ENCODE measurements around the gene UBASH3B.

UBASH3B gene

DNA sequence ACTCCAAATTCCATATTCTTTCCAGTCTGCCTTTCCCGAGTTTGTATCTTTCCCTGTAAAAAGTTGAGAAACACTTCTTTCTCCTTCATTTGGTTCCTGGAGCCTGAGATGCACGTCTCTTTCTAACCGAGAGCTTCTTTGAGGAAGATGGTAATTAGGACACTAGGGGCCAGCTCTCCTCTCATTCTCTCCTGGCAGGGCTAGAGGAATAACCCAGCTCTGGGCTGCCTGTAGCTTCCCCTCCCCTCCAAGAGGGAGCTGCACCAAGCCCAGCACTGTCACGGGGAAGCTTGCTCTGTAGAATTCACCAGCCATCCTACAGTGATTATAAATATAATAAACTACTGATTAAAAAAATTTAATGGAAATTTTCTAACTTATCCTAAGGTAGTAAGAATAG, 26.9 kb downstream of the UBASH3B start:
- Histone ChIP-seq H3K27me3 (replicated peaks; ENCODE audit: insufficient read depth, low read length) (no peaks in the 10 kb centered on the region), H3K79me2 (ENCODE audit: low read length) (no peaks in the 10 kb centered on the region), H3F3A (ENCODE audit: insufficient read depth, low read length) (no peaks in the 10 kb centered on the region), H2AFZ (ENCODE audit: low read length) (no peak overlapping the region), H3K4me1 (ENCODE audit: low read length) (no peaks in the 10 kb centered on the region), H3K4me3 (ENCODE audit: low read length) (no peak overlapping the region), H3K9me3 (replicated peaks; ENCODE audit: insufficient read depth, low read length) (no peaks in the 10 kb centered on the region), H3K36me3 (replicated peaks; ENCODE audit: insufficient read depth, low read length) (no peaks in the 10 kb centered on the region), H3K9ac (ENCODE audit: low read length) (no peak overlapping the region), H3K9me2 (replicated peaks; ENCODE audit: insufficient read depth, low read length) (no peaks in the 10 kb centered on the region), H3K4me2 (ENCODE audit: low read depth, low read length) (no peak overlapping the region), H4K20me1 (ENCODE audit: insufficient read depth, low read length) (no peaks in the 10 kb centered on the region), H3K27ac (ENCODE audit: low read length) (no peak overlapping the region)
- TF ChIP-seq CTCF (IDR thresholded peaks at IDR 0.05; ENCODE audit: low read length) (no peak), EZH2phosphoT487 (IDR thresholded peaks at IDR 0.05; ENCODE audit: low read length) (no peak)
- no peak for DNase-seq

GRCh38 chr11:122685041-122685440, 29.5 kb downstream of the UBASH3B start:
- Histone ChIP-seq H2AFZ (ENCODE audit: low read length) (no peak overlapping the region), H3K79me2 (ENCODE audit: low read length) (no peaks in the 10 kb centered on the region), H3K4me2 (ENCODE audit: low read depth, low read length) (no peak overlapping the region), H3K4me3 (ENCODE audit: low read length) (no peak overlapping the region), H3K27me3 (replicated peaks; ENCODE audit: insufficient read depth, low read length) (no peaks in the 10 kb centered on the region), H3K9me2 (replicated peaks; ENCODE audit: insufficient read depth, low read length) (no peaks in the 10 kb centered on the region), H3K9me3 (replicated peaks; ENCODE audit: insufficient read depth, low read length) (no peaks in the 10 kb centered on the region), H3K36me3 (replicated peaks; ENCODE audit: insufficient read depth, low read length) (no peaks in the 10 kb centered on the region), H3K27ac (ENCODE audit: low read length) (no peak overlapping the region), H4K20me1 (ENCODE audit: insufficient read depth, low read length) (no peaks in the 10 kb centered on the region), H3F3A (ENCODE audit: insufficient read depth, low read length) (no peaks in the 10 kb centered on the region), H3K4me1 (ENCODE audit: low read length) (no peaks in the 10 kb centered on the region), H3K9ac (ENCODE audit: low read length) (no peak overlapping the region)
- no peak for TF ChIP-seq EZH2 (optimal IDR thresholded peaks at IDR 0.05; ENCODE audit: low read depth, low read length)
- TF ChIP-seq EZH2phosphoT487 (IDR thresholded peaks at IDR 0.05; ENCODE audit: low read length) = no peak
- TF ChIP-seq CTCF (IDR thresholded peaks at IDR 0.05; ENCODE audit: low read length) = no peak
- DNase-seq = no peak

DNA sequence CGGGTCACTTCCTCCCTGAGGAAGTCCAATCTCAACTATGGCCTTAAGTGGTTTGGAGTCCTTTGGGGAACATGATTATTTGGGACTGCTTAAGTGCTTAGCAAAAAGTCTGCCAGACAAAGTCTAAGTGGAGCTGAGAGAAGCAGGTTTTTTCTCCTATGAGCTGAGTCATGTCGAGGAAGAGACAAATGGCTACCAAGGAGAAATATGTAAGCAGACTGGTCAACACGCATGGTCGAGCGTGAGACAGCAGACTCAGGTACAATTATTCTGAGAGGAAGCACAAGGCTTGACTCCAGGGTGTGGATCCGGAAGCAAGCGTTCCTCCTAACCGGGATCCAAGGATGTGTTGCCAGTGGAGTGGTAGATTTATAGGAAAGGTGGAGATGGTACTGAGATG, 30.6 kb downstream of the UBASH3B start:
- H3K79me2 ChIP-seq (ENCODE audit: low read length) = no peaks in the 10 kb centered on the region
- H2AFZ ChIP-seq (ENCODE audit: low read length) = no peak overlapping the region
- H3K9ac ChIP-seq (ENCODE audit: low read length) = no peak overlapping the region

More for the DNA sequence above, 30.6 kb downstream of the UBASH3B start:
- Histone ChIP-seq H3K27me3 (replicated peaks; ENCODE audit: insufficient read depth, low read length) (no peaks in the 10 kb centered on the region), H3K4me2 (ENCODE audit: low read depth, low read length) (no peak overlapping the region), H3K9me3 (replicated peaks; ENCODE audit: insufficient read depth, low read length) (no peaks in the 10 kb centered on the region), H3K4me1 (ENCODE audit: low read length) (no peaks in the 10 kb centered on the region), H3K9me2 (replicated peaks; ENCODE audit: insufficient read depth, low read length) (no peaks in the 10 kb centered on the region), H4K20me1 (ENCODE audit: insufficient read depth, low read length) (no peaks in the 10 kb centered on the region), H3K36me3 (replicated peaks; ENCODE audit: insufficient read depth, low read length) (no peaks in the 10 kb centered on the region), H3K27ac (ENCODE audit: low read length) (no peak overlapping the region), H3K4me3 (ENCODE audit: low read length) (no peak overlapping the region), H3F3A (ENCODE audit: insufficient read depth, low read length) (no peaks in the 10 kb centered on the region)
- no peak for DNase-seq
- no peak for TF ChIP-seq CTCF (IDR thresholded peaks at IDR 0.05; ENCODE audit: low read length)
- TF ChIP-seq EZH2phosphoT487 (IDR thresholded peaks at IDR 0.05; ENCODE audit: low read length) = no peak
- TF ChIP-seq EZH2 (optimal IDR thresholded peaks at IDR 0.05; ENCODE audit: low read depth, low read length) = no peak

All from MM.1S (cell line).